NCI-H128 (cell line): ENCODE results near the gene MAPT.
A peak's percentile ranks its signal among the peaks of the same experiment; 100 is the strongest.

Source experiments
- DNase-seq: peaks from one replicate; lab custom pipeline; 2025; ENCODE audit not compliant: unreplicated experiment; lab: John Stamatoyannopoulos, UW

Gene MAPT

DNA sequence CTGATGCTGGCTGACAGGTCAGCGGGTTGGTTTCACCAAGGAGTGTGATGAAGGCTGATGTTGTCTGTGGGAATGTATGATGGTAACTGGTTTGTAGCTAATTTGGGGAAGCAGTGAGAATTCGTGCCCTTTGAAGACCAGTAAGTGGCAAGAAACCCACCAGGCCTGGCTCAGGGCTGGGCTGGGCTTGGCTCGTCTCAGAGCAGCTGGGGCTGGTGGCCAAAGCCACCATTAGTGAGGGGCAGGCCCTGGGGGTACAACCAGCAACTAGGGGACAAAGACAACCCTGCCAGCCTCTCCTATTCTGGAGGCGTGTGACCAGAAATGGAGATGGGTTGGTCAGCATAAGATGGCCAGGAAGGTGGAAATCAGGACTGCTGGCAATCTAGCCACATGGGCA lies 91.7 kb downstream of the MAPT start:
- no peak for DNase-seq

DNA sequence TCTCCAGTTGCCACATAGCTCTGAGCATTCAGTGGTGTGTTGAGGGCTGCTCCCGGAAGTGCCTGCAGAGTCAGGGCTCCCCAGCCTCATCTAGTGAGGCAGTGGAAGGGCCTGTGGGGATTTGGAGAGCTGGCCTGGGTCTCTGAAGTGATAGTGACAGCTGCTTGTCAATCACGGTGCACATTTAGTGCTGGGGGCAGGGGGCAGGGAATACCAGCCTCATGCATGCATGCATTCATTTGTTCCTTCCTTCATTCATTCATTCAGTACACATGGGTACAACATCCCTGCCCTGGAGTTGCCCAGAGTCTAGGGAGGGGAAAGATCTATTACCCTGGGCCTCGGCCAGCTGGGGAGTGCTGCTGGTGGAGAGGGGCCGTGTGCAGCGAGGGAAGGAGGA lies 93.4 kb downstream of the MAPT start:
- no peak for DNase-seq

DNA sequence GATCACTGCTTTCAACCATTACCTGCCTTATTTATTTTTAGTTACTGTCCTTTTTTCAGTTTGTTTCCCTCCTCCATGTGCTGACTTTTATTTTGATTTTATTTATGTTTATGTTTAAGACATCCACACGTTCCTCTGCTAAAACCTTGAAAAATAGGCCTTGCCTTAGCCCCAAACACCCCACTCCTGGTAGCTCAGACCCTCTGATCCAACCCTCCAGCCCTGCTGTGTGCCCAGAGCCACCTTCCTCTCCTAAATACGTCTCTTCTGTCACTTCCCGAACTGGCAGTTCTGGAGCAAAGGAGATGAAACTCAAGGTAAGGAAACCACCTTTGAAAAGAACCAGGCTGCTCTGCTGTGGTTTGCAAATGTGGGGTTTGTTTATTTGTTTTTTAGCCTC lies 95.4 kb downstream of the MAPT start:
- DNase-seq = no peak

DNA sequence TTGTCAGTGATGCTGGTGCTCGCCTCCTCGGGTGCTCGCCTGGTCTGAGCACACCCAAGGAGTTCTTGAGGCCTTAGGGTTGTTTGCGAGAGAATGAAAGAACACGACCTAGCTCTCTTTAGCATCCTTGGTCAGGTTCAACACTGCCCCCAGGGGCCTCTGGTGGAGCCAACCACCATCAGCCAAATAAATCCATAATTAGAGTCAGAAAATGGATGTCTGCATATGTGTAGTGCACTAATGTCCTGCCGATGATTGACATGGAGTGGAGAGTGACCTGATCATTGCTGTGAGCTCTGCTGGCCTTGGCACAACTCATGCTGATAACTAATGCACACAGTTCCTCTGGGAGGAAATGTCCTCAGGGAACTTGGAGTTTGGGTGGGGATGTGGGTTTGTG lies 96.5 kb downstream of the MAPT start:
- no peak for DNase-seq

DNA sequence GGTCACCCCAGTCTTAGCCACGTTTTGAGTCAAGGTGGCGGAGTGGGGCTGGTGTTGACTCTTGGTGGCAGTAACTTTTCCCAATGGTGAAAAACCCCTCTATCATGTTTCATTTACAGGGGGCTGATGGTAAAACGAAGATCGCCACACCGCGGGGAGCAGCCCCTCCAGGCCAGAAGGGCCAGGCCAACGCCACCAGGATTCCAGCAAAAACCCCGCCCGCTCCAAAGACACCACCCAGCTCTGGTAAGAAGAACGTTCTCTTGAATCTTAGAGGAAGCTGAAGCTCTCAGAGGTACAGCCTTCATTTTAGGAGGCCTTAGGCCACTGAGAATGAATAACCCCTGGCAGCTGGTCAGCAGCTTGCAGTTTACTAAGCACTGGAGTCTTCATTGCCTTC lies 97.0 kb downstream of the MAPT start:
- DNase-seq = no peak

DNA sequence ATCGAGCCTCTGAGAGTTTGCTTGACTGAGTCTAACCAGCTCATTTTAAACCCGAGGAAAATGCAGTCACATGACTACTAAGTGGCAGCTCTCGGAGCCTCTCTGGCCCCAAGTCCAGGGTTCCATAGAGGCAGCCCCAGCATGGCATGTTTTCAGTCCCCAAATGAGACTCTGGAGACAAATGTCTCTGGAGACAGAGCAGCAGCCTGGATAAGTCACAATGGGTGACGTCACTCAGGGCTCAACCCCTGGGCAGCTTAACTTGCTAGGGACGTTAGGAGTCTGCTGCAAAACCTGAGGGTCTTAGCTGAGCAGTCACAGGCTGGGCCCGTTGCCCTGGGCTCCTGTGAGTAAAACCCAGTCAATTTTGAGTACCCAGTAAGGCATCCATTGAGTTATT lies 97.8 kb downstream of the MAPT start:
- no peak for DNase-seq

DNA sequence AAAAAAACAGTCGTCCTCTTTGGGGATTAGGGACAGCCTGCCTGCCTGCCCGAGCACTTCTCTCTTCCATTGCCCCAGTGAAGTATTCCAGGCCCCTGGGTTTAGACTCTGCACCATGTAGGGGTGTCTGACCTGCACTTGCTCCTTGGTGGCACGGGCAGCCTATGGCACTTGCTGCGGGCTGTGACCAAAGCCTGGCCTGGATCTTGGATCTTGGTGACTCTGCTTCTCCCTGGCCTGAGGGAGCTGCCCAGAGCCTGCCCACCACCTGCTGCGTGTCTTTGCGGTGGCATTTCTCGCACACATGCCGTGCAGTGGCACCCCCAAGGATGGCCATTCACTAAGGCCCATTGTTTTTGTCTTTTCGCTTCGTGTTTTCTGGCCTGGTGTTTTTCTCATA lies 98.5 kb downstream of the MAPT start:
- DNase-seq = no peak

DNA sequence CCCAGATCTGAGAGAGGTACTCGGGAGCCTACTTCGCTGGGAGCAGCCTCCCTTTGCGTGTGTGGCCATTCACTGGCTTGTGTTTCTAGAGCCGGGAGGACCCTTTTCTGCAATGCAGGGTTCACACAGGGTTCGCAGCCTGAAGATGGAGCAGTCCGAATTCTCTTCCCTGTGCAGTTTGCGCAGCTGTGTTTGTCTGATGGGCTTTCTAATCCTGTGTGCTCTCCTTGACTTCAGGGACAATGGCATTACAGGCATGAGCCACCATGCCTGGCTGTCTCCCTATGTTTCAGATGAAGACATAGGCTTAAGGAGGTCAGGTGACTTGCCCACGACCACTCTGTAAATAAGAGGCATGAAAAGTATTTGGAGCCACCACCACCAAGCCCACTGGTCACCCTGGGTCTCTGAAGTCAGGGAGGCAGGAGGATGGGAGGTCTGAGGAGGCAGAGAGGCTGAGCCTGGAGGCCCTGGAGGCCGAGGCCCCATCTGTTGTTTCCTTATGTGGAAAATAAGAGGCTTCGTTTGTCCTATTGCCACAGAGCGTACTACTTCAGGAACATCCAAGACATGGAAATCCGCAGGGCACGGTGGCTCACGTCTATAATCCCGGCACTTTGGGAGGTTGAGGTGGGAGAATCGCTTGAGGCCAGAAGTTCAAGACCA lies 99.7 kb downstream of the MAPT start:
- no peak for DNase-seq

DNA sequence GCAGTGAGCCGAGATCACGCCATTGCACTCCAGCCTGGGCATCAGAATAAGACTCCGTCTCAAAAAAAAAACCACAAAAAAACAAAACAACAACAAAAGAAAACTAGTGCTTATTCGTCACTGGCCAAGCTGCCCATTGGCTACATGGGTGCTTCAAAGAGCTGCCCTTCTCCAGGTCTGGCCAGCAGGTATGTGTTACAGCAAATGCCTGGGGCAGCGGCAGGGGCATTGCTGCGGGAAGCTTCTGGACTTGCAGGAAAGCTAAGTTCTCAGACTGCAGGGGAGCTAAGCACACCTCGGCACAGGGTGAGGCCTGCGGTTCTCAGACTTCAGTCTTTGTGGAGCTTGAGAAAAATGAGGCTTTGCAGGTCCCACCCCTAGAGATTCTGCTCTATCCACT lies 100.6 kb downstream of the MAPT start:
- no peak for DNase-seq

DNA sequence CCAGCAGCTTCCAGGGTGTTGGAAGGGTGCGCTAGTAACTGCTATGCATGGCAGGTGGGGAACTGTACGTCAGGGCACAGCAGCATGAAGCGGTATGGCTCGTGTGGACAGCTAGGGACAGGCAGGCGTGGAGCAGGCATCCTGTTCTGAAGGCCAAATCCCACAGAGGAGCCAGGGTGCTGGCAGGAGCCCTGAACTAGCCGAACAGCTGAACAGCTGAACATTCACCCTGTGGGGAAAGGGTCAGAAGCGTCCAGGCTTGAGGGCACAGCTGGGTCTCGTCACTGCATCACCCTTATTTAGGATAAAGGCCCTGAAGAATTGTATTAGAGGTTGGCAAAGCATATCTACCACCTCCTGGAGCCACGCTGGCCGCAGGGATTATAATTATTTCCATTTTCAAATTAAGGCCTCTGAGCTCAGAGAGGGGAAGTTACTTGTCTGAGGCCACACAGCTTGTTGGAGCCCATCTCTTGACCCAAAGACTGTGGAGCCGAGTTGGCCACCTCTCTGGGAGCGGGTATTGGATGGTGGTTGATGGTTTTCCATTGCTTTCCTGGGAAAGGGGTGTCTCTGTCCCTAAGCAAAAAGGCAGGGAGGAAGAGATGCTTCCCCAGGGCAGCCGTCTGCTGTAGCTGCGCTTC lies 101.4 kb downstream of the MAPT start:
- no peak for DNase-seq

DNA sequence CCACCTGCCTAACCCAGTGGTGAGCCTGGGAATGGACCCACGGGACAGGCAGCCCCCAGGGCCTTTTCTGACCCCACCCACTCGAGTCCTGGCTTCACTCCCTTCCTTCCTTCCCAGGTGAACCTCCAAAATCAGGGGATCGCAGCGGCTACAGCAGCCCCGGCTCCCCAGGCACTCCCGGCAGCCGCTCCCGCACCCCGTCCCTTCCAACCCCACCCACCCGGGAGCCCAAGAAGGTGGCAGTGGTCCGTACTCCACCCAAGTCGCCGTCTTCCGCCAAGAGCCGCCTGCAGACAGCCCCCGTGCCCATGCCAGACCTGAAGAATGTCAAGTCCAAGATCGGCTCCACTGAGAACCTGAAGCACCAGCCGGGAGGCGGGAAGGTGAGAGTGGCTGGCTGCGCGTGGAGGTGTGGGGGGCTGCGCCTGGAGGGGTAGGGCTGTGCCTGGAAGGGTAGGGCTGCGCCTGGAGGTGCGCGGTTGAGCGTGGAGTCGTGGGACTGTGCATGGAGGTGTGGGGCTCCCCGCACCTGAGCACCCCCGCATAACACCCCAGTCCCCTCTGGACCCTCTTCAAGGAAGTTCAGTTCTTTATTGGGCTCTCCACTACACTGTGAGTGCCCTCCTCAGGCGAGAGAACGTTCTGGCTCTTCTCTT lies 102.1 kb downstream of the MAPT start:
- DNase-seq = no peak

DNA sequence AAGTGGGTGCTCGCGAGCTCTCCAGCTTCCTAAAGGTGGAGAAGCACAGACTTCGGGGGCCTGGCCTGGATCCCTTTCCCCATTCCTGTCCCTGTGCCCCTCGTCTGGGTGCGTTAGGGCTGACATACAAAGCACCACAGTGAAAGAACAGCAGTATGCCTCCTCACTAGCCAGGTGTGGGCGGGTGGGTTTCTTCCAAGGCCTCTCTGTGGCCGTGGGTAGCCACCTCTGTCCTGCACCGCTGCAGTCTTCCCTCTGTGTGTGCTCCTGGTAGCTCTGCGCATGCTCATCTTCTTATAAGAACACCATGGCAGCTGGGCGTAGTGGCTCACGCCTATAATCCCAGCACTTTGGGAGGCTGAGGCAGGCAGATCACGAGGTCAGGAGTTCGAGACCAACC lies 102.8 kb downstream of the MAPT start:
- no peak for DNase-seq

DNA sequence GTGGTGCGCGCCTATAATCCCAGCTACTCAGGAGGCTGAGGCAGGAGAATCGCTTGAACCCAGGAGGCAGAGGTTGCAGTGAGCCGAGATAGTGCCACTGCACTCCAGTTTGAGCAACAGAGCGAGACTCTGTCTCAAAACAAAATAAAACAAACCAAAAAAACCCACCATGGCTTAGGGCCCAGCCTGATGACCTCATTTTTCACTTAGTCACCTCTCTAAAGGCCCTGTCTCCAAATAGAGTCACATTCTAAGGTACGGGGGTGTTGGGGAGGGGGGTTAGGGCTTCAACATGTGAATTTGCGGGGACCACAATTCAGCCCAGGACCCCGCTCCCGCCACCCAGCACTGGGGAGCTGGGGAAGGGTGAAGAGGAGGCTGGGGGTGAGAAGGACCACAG lies 103.3 kb downstream of the MAPT start:
- DNase-seq = no peak

DNA sequence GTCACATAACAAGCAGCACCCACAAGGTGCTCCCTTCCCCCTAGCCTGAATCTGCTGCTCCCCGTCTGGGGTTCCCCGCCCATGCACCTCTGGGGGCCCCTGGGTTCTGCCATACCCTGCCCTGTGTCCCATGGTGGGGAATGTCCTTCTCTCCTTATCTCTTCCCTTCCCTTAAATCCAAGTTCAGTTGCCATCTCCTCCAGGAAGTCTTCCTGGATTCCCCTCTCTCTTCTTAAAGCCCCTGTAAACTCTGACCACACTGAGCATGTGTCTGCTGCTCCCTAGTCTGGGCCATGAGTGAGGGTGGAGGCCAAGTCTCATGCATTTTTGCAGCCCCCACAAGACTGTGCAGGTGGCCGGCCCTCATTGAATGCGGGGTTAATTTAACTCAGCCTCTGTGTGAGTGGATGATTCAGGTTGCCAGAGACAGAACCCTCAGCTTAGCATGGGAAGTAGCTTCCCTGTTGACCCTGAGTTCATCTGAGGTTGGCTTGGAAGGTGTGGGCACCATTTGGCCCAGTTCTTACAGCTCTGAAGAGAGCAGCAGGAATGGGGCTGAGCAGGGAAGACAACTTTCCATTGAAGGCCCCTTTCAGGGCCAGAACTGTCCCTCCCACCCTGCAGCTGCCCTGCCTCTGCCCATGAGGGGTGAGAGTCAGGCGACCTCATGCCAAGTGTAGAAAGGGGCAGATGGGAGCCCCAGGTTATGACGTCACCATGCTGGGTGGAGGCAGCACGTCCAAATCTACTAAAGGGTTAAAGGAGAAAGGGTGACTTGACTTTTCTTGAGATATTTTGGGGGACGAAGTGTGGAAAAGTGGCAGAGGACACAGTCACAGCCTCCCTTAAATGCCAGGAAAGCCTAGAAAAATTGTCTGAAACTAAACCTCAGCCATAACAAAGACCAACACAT lies 104.9 kb downstream of the MAPT start, which contains the start of gene STH:
Gene STH (plus strand): TSS at position 264 of the 913 bp plus-strand sequence. CDS start 30 bp downstream, at position 294.
- no peak for DNase-seq

DNA sequence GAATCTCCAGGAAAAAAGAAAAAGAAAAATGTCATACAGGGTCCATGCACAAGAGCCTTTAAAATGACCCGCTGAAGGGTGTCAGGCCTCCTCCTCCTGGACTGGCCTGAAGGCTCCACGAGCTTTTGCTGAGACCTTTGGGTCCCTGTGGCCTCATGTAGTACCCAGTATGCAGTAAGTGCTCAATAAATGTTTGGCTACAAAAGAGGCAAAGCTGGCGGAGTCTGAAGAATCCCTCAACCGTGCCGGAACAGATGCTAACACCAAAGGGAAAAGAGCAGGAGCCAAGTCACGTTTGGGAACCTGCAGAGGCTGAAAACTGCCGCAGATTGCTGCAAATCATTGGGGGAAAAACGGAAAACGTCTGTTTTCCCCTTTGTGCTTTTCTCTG lies 105.5 kb downstream of the MAPT start:
- no peak for DNase-seq

DNA sequence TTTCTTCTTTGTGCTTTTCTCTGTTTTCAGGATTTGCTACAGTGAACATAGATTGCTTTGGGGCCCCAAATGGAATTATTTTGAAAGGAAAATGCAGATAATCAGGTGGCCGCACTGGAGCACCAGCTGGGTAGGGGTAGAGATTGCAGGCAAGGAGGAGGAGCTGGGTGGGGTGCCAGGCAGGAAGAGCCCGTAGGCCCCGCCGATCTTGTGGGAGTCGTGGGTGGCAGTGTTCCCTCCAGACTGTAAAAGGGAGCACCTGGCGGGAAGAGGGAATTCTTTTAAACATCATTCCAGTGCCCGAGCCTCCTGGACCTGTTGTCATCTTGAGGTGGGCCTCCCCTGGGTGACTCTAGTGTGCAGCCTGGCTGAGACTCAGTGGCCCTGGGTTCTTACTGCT lies 105.9 kb downstream of the MAPT start:
- no peak for DNase-seq

DNA sequence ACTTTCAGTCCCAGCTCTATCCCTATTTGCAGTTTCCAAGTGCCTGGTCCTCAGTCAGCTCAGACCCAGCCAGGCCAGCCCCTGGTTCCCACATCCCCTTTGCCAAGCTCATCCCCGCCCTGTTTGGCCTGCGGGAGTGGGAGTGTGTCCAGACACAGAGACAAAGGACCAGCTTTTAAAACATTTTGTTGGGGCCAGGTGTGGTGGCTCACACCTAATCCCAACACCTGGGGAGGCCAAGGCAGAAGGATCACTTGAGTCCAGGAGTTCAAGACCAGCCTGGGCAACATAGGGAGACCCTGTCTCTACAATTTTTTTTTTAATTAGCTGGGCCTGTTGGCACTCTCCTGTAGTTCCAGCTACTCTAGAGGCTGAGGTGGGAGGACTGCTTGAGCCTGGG lies 106.4 kb downstream of the MAPT start:
- no peak for DNase-seq

DNA sequence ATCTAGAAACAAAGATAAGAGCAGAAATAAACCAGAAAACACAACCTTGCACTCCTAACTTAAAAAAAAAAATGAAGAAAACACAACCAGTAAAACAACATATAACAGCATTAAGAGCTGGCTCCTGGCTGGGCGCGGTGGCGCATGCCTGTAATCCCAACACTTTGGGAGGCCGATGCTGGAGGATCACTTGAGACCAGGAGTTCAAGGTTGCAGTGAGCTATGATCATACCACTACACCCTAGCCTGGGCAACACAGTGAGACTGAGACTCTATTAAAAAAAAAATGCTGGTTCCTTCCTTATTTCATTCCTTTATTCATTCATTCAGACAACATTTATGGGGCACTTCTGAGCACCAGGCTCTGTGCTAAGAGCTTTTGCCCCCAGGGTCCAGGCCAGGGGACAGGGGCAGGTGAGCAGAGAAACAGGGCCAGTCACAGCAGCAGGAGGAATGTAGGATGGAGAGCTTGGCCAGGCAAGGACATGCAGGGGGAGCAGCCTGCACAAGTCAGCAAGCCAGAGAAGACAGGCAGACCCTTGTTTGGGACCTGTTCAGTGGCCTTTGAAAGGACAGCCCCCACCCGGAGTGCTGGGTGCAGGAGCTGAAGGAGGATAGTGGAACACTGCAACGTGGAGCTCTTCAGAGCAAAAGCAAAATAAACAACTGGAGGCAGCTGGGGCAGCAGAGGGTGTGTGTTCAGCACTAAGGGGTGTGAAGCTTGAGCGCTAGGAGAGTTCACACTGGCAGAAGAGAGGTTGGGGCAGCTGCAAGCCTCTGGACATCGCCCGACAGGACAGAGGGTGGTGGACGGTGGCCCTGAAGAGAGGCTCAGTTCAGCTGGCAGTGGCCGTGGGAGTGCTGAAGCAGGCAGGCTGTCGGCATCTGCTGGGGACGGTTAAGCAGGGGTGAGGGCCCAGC lies 107.3 kb downstream of the MAPT start:
- no peak for DNase-seq

DNA sequence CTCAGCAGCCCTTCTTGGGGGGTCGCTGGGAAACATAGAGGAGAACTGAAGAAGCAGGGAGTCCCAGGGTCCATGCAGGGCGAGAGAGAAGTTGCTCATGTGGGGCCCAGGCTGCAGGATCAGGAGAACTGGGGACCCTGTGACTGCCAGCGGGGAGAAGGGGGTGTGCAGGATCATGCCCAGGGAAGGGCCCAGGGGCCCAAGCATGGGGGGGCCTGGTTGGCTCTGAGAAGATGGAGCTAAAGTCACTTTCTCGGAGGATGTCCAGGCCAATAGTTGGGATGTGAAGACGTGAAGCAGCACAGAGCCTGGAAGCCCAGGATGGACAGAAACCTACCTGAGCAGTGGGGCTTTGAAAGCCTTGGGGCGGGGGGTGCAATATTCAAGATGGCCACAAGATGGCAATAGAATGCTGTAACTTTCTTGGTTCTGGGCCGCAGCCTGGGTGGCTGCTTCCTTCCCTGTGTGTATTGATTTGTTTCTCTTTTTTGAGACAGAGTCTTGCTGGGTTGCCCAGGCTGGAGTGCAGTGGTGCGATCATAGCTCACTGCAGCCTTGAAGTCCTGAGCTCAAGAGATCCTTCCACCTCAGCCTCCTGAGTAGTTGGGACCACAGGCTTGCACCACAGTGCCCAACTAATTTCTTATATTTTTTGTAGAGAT lies 108.1 kb downstream of the MAPT start:
- DNase-seq = peak; percentile 42

DNA sequence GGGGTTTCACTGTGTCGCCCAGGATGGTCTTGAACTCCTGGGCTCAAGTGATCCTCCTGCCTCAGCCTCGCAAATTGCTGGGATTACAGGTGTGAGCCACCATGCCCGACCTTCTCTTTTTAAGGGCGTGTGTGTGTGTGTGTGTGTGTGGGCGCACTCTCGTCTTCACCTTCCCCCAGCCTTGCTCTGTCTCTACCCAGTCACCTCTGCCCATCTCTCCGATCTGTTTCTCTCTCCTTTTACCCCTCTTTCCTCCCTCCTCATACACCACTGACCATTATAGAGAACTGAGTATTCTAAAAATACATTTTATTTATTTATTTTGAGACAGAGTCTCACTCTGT lies 108.6 kb downstream of the MAPT start:
- DNase-seq = no peak
